C4-2B (cell line): Measurements from ENCODE around the gene SMIM15.

Source experiments
- H3K27ac ChIP-seq: fragments of 450-650 bp; 2 replicates; pipeline ENCODE4 v1.5.1; 2017
- CTCF ChIP-seq: fragments of 450-650 bp; conservative IDR thresholded peaks from 2 replicates; pipeline ENCODE4 v1.5.1; 2017; ENCODE audit warnings: mild to moderate bottlenecking
- ZFX ChIP-seq: fragments of 450-650 bp; IDR thresholded peaks from 2 replicates; pipeline ENCODE4 v1.6.1; 2017

SMIM15 gene

GRCh38 chr5:61115968-61116367 is 46.3 kb downstream of the SMIM15 start:
- TF ChIP-seq ZFX (no peak), CTCF (no peak)
- no peak overlapping the region for H3K27ac ChIP-seq

GRCh38 chr5:61114441-61114840 is 47.8 kb downstream of the SMIM15 start:
- no peak for TF ChIP-seq ZFX
- TF ChIP-seq CTCF = no peak

More at GRCh38 chr5:61114441-61114840, 47.8 kb downstream of the SMIM15 start:
- no peak overlapping the region for H3K27ac ChIP-seq
